ENCODE data around the gene STPG4.

The STPG4 gene

DNA sequence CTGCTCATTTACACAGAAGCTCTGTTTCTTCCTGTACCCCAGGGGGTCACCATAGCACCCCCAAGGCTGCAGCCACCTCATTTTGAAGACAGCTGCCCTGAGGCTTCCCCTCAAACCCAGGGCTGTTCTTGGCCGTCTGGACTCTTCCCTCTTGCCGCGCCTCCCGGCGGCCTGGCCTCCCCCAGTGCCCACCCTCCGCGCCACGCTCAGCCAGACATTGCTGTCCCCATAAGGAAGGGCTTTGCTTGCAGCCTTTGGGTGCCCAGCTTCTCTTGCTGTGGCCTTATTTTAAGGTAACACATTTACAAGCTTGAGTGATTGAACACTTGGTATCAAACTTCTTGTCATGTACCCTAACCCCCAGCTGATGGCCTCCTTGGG lies 79.0 kb downstream of the STPG4 start:
- Histone ChIP-seq H3K9ac (ENCODE audit: low read length in 5 of 5) (peak overlapping the region in 1 of 5 donors; percentile 48), H3K4me1 (ENCODE audit: control insufficient read depth in 5 of 5, insufficient read depth in 5 of 5, low read length in 5 of 5) (peaks cover 23 to 90% (median 84%) of the 10 kb centered on the region in 5 donors), H3K9me3 (ENCODE audit: control insufficient read depth in 5 of 5, low read length in 5 of 5) (no peaks in the 10 kb centered on the region), H3K4me3 (ENCODE audit: low read depth in 1 of 5, low read length in 5 of 5) (no peak overlapping the region), H3K36me3 (ENCODE audit: control insufficient read depth in 5 of 5, insufficient read depth in 5 of 5, low read length in 5 of 5) (peaks cover 0 to 17% (median 15%) of the 10 kb centered on the region in 5 donors), H3K27me3 (ENCODE audit: control insufficient read depth in 5 of 5, insufficient read depth in 4 of 5, low read length in 5 of 5) (no peaks in the 10 kb centered on the region), H3K27ac (ENCODE audit: low read depth, low read length) (peak overlapping the region; percentile 50)

DNA sequence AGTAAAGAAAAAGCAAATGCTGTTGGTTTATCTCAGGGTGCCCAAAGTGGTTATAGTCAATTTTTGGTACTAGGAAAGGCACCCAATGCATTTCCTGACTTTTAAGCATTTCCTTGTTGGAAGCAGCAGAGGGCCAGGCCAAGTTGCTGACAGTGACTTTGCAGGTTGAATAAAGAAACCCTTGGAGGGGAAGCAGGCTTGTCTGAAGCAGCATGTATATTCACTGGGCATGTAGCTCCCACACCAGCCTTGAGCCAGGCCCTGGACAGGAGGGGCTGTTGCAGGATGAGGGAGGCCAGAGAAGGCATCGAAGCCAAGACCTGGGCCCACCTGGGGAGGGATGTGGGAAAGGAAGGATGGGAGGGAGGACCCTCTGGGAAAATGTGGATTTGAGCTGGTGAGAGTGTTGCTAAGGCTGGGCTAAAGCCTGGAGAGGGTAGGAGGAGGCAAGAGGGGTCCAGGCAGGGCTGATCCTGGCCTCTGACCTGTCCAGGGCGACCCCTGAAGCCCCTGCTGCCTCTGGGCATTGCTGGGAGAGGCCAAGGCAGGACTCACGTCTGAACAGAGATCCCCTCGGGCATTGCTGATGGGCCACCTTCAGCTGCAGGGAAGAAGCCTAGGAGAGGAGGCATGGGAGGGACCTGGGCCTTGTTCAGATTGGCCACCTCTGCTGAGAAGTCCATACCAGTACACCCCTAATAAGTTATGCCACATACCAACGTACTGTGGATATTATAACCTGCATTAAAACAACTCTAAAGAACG lies 79.6 kb downstream of the STPG4 start:
- H3K27ac ChIP-seq (ENCODE audit: low read depth, low read length): peak overlapping the region; percentile 50
- H3K36me3 ChIP-seq (ENCODE audit: control insufficient read depth in 5 of 5, insufficient read depth in 5 of 5, low read length in 5 of 5): peaks cover 0 to 17% (median 15%) of the 10 kb centered on the region in 5 donors
- H3K9me3 ChIP-seq (ENCODE audit: control insufficient read depth in 5 of 5, low read length in 5 of 5): no peaks in the 10 kb centered on the region
- H3K4me1 ChIP-seq (ENCODE audit: control insufficient read depth in 5 of 5, insufficient read depth in 5 of 5, low read length in 5 of 5): peaks cover 25 to 91% (median 87%) of the 10 kb centered on the region in 5 donors
- H3K4me3 ChIP-seq (ENCODE audit: low read depth in 1 of 5, low read length in 5 of 5): no peak overlapping the region
- H3K9ac ChIP-seq (ENCODE audit: low read length in 5 of 5): peak overlapping the region in 1 of 5 donors; percentile 48
- no peaks in the 10 kb centered on the region for H3K27me3 ChIP-seq (ENCODE audit: control insufficient read depth in 5 of 5, insufficient read depth in 4 of 5, low read length in 5 of 5)

DNA sequence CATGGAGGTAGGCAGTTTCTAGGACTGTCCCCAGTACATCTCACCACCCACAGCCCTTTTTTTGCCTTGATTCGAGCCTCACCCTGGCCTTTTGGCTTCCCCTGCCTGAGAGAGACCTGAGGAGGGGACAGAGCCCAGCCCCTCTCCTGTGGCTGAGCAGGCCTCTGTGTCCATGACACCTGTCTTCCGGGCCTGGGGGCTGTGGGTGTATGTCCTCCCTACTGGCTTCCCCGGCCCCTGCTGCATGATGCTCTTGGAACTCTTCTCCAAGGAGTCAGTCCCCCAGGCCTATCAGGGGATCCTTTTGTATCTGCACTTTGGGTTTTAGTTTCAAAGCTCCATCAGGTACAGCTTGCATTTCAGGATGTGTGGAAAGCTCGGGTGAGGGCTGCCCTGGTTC lies 80.4 kb downstream of the STPG4 start:
- Histone ChIP-seq H3K4me3 (ENCODE audit: low read depth in 1 of 5, low read length in 5 of 5) (no peak overlapping the region), H3K36me3 (ENCODE audit: control insufficient read depth in 5 of 5, insufficient read depth in 5 of 5, low read length in 5 of 5) (peaks cover 0 to 17% (median 15%) of the 10 kb centered on the region in 5 donors), H3K4me1 (ENCODE audit: control insufficient read depth in 5 of 5, insufficient read depth in 5 of 5, low read length in 5 of 5) (peaks cover 28 to 93% (median 89%) of the 10 kb centered on the region in 5 donors), H3K9ac (ENCODE audit: low read length in 5 of 5) (no peak overlapping the region), H3K27me3 (ENCODE audit: control insufficient read depth in 5 of 5, insufficient read depth in 4 of 5, low read length in 5 of 5) (no peaks in the 10 kb centered on the region), H3K9me3 (ENCODE audit: control insufficient read depth in 5 of 5, low read length in 5 of 5) (no peaks in the 10 kb centered on the region), H3K27ac (ENCODE audit: low read depth, low read length) (no peak overlapping the region)

DNA sequence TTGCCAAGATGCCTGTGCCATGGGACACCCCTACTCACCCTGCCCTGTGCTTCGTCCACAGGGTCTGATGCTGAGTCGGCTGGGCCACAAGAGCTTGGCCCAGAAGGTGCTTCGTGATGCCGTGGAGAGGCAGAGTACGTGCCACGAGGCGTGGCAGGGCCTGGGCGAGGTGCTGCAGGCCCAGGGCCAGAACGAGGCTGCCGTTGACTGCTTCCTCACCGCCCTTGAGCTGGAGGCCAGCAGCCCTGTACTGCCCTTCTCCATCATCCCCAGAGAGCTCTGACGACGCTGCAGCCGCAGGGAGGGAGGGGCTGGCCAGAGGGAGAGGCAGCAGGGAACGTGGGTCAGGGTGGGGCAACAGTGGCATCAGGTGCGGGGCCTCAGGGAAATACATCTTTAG lies 81.5 kb downstream of the STPG4 start:
- no peak overlapping the region for H3K4me3 ChIP-seq (ENCODE audit: low read depth in 1 of 5, low read length in 5 of 5)
- peak overlapping the region; percentile 95 for H3K27ac ChIP-seq (ENCODE audit: low read depth, low read length)
- peaks cover 30 to 94% (median 89%) of the 10 kb centered on the region in 5 donors for H3K4me1 ChIP-seq (ENCODE audit: control insufficient read depth in 5 of 5, insufficient read depth in 5 of 5, low read length in 5 of 5)
- H3K27me3 ChIP-seq (ENCODE audit: control insufficient read depth in 5 of 5, insufficient read depth in 4 of 5, low read length in 5 of 5): no peaks in the 10 kb centered on the region
- no peaks in the 10 kb centered on the region for H3K9me3 ChIP-seq (ENCODE audit: control insufficient read depth in 5 of 5, low read length in 5 of 5)
- H3K36me3 ChIP-seq (ENCODE audit: control insufficient read depth in 5 of 5, insufficient read depth in 5 of 5, low read length in 5 of 5): peaks cover 0 to 17% (median 15%) of the 10 kb centered on the region in 5 donors
- no peak overlapping the region for H3K9ac ChIP-seq (ENCODE audit: low read length in 5 of 5)

DNA sequence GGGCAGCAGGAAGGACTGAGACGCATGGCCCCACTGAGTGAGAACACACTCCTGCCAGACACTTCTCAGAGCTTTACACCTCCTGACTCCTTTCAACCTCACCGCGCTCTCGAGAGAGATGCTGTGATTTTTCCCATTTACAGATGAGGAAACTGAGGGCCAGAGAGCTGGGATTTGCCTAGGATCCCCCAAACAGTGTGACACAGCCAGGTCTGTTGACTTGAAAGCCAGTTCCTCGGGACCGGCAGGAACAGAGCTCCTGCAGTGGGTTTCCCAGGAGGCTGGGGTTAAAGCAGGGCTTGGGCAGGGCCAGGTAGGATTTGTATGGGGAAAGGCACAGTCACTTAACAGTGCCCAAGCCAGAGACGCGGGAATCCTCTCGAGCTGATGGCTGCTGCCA lies 81.9 kb downstream of the STPG4 start:
- H3K4me1 ChIP-seq (ENCODE audit: control insufficient read depth in 5 of 5, insufficient read depth in 5 of 5, low read length in 5 of 5): peaks cover 30 to 97% (median 92%) of the 10 kb centered on the region in 5 donors
- peak overlapping the region in 1 of 5 donors; percentile 38 for H3K9ac ChIP-seq (ENCODE audit: low read length in 5 of 5)

DNA sequence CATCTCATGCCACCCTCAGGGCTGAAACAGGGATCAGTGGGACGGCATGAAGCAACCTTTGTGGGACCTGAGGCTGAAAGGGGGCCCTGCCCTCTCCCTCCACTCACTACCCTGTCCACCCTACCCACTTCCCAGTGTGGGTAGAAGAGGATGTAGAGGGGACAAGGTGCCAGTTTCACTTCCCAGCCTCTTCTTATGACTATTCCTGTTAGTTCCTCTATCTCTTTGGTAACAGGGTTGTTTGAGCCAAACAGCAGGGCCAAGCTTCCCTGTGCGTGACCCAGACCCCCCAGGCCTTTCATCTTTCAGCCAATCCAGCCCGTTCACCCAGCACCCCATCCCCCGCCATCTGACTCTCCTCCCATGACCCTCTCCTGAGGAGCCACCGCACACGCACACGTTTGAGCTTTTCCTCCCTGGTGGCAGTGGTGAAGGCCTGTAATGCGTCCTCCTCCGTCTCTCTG lies 82.3 kb downstream of the STPG4 start:
- Histone ChIP-seq H3K36me3 (ENCODE audit: control insufficient read depth in 5 of 5, insufficient read depth in 5 of 5, low read length in 5 of 5) (peaks cover 0 to 17% (median 15%) of the 10 kb centered on the region in 5 donors), H3K9ac (ENCODE audit: low read length in 5 of 5) (peak overlapping the region in 2 of 5 donors; percentile 37 to 38), H3K4me1 (ENCODE audit: control insufficient read depth in 5 of 5, insufficient read depth in 5 of 5, low read length in 5 of 5) (peaks cover 34 to 98% (median 97%) of the 10 kb centered on the region in 5 donors), H3K27ac (ENCODE audit: low read depth, low read length) (peak overlapping the region; percentile 95), H3K27me3 (ENCODE audit: control insufficient read depth in 5 of 5, insufficient read depth in 4 of 5, low read length in 5 of 5) (no peaks in the 10 kb centered on the region), H3K9me3 (ENCODE audit: control insufficient read depth in 5 of 5, low read length in 5 of 5) (no peaks in the 10 kb centered on the region), H3K4me3 (ENCODE audit: low read depth in 1 of 5, low read length in 5 of 5) (no peak overlapping the region)

More for the DNA sequence above, 81.9 kb downstream of the STPG4 start:
- Histone ChIP-seq H3K9me3 (ENCODE audit: control insufficient read depth in 5 of 5, low read length in 5 of 5) (no peaks in the 10 kb centered on the region), H3K27me3 (ENCODE audit: control insufficient read depth in 5 of 5, insufficient read depth in 4 of 5, low read length in 5 of 5) (no peaks in the 10 kb centered on the region), H3K4me3 (ENCODE audit: low read depth in 1 of 5, low read length in 5 of 5) (no peak overlapping the region), H3K27ac (ENCODE audit: low read depth, low read length) (peak overlapping the region; percentile 95), H3K36me3 (ENCODE audit: control insufficient read depth in 5 of 5, insufficient read depth in 5 of 5, low read length in 5 of 5) (peaks cover 0 to 17% (median 15%) of the 10 kb centered on the region in 5 donors)

DNA sequence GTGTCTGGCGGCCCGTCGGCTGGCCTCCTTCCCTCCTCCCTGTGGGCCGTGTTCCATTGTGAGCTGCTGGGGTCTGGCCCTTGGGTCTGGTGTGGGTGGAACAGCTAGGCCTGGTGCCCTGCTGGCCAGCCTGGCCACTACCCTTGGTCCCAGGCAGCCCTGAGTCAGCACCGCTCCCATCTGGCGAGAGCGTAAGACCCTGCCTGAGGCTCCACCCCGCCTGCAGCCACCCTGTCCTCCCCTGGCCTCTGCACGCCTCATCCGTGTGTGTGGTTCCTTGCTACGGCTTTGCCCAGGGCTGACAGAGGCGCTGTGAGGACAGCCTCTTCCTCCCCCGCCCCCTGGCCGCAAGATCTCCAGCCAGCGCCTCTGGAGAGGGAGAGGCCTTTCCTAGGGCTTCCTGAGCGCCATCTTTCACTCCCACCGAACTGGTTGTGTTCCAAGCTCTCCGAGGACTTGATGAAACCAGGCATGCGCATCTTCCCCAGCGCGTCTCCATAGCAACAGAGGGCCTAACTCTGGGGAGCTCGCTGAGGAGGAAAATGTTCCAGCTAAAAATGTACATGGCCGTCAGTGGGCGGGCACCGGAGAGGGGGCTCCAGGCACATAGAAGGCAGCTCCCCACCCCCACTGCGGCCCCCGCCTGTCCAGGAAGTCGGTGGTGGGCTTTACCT lies 83.0 kb downstream of the STPG4 start:
- Histone ChIP-seq H3K9ac (ENCODE audit: low read length in 5 of 5) (peak overlapping the region in 3 of 5 donors; percentile 54 to 66 (median 63)), H3K9me3 (ENCODE audit: control insufficient read depth in 5 of 5, low read length in 5 of 5) (no peaks in the 10 kb centered on the region), H3K4me3 (ENCODE audit: low read depth in 1 of 5, low read length in 5 of 5) (peak overlapping the region in 1 of 5 donors; percentile 17), H3K27me3 (ENCODE audit: control insufficient read depth in 5 of 5, insufficient read depth in 4 of 5, low read length in 5 of 5) (no peaks in the 10 kb centered on the region), H3K4me1 (ENCODE audit: control insufficient read depth in 5 of 5, insufficient read depth in 5 of 5, low read length in 5 of 5) (peaks cover 34 to 98% (median 94%) of the 10 kb centered on the region in 5 donors), H3K36me3 (ENCODE audit: control insufficient read depth in 5 of 5, insufficient read depth in 5 of 5, low read length in 5 of 5) (peaks cover 0 to 19% (median 16%) of the 10 kb centered on the region in 5 donors), H3K27ac (ENCODE audit: low read depth, low read length) (peak overlapping the region; percentile 95)

DNA sequence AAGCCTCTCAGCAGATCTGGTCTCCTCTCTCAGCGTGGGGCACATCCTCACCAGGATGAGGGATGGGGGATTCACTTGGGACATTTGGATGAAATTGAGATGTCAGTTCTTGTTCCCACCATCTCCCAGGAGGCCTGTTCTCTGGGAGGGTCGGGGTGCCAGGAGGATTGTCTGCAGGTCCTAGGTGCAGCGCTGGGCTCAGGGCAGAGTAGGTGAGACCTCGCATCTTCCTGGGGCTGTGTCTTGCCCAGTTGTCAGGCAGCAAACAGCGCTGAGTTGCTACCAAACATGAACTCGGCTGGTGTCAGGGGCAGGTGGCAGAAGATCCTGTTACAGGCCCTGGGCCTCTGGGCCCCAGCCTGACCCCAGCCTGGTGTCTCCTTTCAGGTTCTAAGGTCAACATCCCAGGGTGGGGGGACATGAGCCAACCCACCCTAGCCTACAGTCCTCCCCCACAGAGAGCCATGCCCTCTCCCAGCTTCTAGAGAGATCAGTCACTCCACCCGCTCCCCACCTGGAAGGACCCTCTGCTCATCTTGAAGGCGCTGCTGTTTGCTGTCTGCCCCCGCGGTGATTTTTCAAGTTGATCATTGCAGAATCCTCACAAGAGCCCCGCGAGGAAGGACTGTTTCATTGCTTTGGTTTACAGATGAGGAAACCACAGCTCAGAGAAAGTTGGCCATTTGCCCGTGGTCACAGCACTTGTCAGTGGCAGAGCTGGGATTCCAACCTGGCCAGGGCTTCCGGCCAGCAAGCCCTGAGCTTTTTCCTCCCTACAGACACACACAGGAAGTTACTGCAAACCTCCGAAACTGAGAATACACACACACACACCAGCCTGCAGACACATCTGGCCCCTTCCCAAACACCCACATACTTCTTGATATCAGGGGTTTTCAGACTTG lies 83.9 kb downstream of the STPG4 start:
- peaks cover 0 to 22% (median 16%) of the 10 kb centered on the region in 5 donors for H3K36me3 ChIP-seq (ENCODE audit: control insufficient read depth in 5 of 5, insufficient read depth in 5 of 5, low read length in 5 of 5)
- H3K27me3 ChIP-seq (ENCODE audit: control insufficient read depth in 5 of 5, insufficient read depth in 4 of 5, low read length in 5 of 5): no peaks in the 10 kb centered on the region
- peak overlapping the region; percentile 95 for H3K27ac ChIP-seq (ENCODE audit: low read depth, low read length)
- H3K4me1 ChIP-seq (ENCODE audit: control insufficient read depth in 5 of 5, insufficient read depth in 5 of 5, low read length in 5 of 5): peaks cover 34 to 90% (median 87%) of the 10 kb centered on the region in 5 donors
- peak overlapping the region in 2 of 5 donors; percentile 4 to 17 for H3K4me3 ChIP-seq (ENCODE audit: low read depth in 1 of 5, low read length in 5 of 5)
- H3K9ac ChIP-seq (ENCODE audit: low read length in 5 of 5): peak overlapping the region in 4 of 5 donors; percentile 11 to 66 (median 43)
- H3K9me3 ChIP-seq (ENCODE audit: control insufficient read depth in 5 of 5, low read length in 5 of 5): no peaks in the 10 kb centered on the region

DNA sequence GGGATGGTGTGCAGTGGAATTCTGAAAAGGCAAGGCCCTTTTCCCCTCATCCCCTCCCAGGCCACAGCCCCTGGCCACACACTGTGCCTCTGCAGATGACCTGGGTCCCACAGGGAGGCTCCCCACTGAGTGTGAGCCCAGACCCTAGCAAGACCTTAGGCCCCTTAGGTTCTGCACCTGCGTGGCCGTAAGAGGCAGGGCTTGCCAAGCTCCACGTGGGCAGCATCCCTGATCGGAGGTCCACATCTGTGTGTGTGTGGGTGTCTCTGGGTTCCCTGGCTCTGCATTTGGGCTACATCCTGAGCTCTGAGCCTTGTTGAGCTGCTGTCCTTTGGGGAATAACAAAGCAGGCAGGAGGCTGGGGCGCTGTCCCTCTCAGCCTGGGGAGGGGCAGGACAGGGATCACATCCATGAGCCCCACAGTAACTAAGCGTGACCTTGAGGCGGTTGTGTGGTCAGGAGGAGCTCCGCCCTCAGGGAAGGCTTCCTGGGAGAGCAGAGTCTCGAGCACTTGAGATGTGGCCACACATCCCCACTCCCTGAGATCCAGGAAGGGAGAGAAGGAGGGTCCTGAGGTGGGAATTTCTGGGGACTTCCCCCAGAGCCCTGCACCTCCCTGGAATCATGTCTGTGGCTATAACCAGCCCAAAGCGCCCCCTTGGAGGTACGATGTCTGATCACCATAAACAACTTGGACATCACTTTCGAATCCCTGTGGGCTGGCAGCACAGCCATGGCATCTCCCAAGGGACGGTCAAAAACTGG lies 84.8 kb downstream of the STPG4 start:
- Histone ChIP-seq H3K9me3 (ENCODE audit: control insufficient read depth in 5 of 5, low read length in 5 of 5) (no peaks in the 10 kb centered on the region), H3K9ac (ENCODE audit: low read length in 5 of 5) (peak overlapping the region in 4 of 5 donors; percentile 23 to 66 (median 48)), H3K36me3 (ENCODE audit: control insufficient read depth in 5 of 5, insufficient read depth in 5 of 5, low read length in 5 of 5) (peaks cover 0 to 22% (median 16%) of the 10 kb centered on the region in 5 donors), H3K4me1 (ENCODE audit: control insufficient read depth in 5 of 5, insufficient read depth in 5 of 5, low read length in 5 of 5) (peaks cover 35 to 90% (median 87%) of the 10 kb centered on the region in 5 donors), H3K4me3 (ENCODE audit: low read depth in 1 of 5, low read length in 5 of 5) (peak overlapping the region in 2 of 5 donors; percentile 4 to 8), H3K27me3 (ENCODE audit: control insufficient read depth in 5 of 5, insufficient read depth in 4 of 5, low read length in 5 of 5) (no peaks in the 10 kb centered on the region), H3K27ac (ENCODE audit: low read depth, low read length) (peak overlapping the region; percentile 95)

Data from subcutaneous abdominal adipose tissue (tissue), 5 donors.